Endothelial cell of umbilical vein (primary cell): ENCODE data around the gene MLF2. TPM values are rescaled to one million over a fixed set of nuclear protein-coding genes. Genes with fewer than 3 reads are reported as not detected.

Experiments used
- BruUV-seq: library from RNA; stranded (reverse); fragments of 400-500 nt; replicated peaks from 2 replicates; lab custom pipeline; 2021; lab: Mats Ljungman, UMichigan
- CTCF ChIA-PET: fragments of 300-600, 350-600 bp; sonication (Branson Sonifier 250); formaldehyde crosslinking; loops from one replicate; lab custom pipeline; 2021; ENCODE audit warnings: antibody characterized with exemption, inconsistent platforms; lab: Charles Lee
- POLR2A ChIA-PET: fragments of 300-600, 350-600 bp; sonication (Branson Sonifier 250); formaldehyde crosslinking; loops from one replicate; lab custom pipeline; 2021; ENCODE audit warnings: antibody characterized with exemption, inconsistent platforms; lab: Charles Lee
- DNase-seq: peaks from one replicate; pipeline ENCODE4 v3.0.0-alpha.2; 2011; ENCODE audit warnings: low read depth, low spot score
- FAIRE-seq: peaks from 2 replicates; lab custom pipeline; 2011; peaks lifted over from hg19 to GRCh38; lab: Jason Lieb, UNC
- H2AFZ ChIP-seq: 2 replicates; pipeline ENCODE4 v1.6.0; 2012; ENCODE audit warnings: low read depth, low read length, control low read depth, inconsistent platforms
- H3K27ac ChIP-seq: 2 replicates; pipeline ENCODE4 v1.5.1; 2011; ENCODE audit warnings: low read depth, mild to moderate bottlenecking, control low read depth, low read length, moderate library complexity; ENCODE audit not compliant: insufficient read depth
- H3K27me3 ChIP-seq, 2 experiments: 2 replicates each; pipeline versions ENCODE4 v1.6.0 to v1.6.1; 2011; ENCODE audit warnings: low read length in 2 of 2, mixed read lengths in 1 of 2; ENCODE audit not compliant: control insufficient read depth in 2 of 2, insufficient read depth in 2 of 2
- H3K36me3 ChIP-seq, 2 experiments: 2 replicates in 1 of 2; 3 replicates in 1 of 2; pipeline ENCODE4 v1.5.1; 2011; ENCODE audit warnings: low read length in 2 of 2, mild to moderate bottlenecking in 1 of 2, moderate library complexity in 1 of 2; ENCODE audit not compliant: control insufficient read depth in 2 of 2, insufficient read depth in 2 of 2; ENCODE audit errors: extremely low read depth in 1 of 2
- H3K4me1 ChIP-seq: 3 replicates; pipeline ENCODE4 v1.5.1; 2011; ENCODE audit warnings: mild to moderate bottlenecking, low read length; ENCODE audit not compliant: control insufficient read depth, insufficient read depth; ENCODE audit errors: extremely low read depth
- H3K4me2 ChIP-seq: 2 replicates; pipeline ENCODE4 v1.6.1; 2011; ENCODE audit warnings: low read length, control low read depth, mixed read lengths; ENCODE audit not compliant: insufficient read depth
- H3K4me3 ChIP-seq, 3 experiments: fragments of 200-600 bp in 1 of 3; sonication (generic), shearing (Covaris generic) in 1 of 3; replicated peaks in 1 of 3; 2 replicates each; pipeline ENCODE4 v1.5.1; 2011 to 2016; ENCODE audit warnings: control low read depth in 3 of 3, low read length in 3 of 3, mild to moderate bottlenecking in 2 of 3, inconsistent platforms in 1 of 3, low read depth in 1 of 3, moderate library complexity in 1 of 3; ENCODE audit not compliant: insufficient read depth in 1 of 3
- H3K79me2 ChIP-seq: 2 replicates; pipeline ENCODE4 v1.6.0; 2012; ENCODE audit warnings: low read length, inconsistent platforms; ENCODE audit not compliant: control insufficient read depth, insufficient read depth
- H3K9ac ChIP-seq: replicated peaks from 2 replicates; pipeline ENCODE3; 2011; ENCODE audit warnings: low read length, control low read depth; ENCODE audit not compliant: insufficient read depth; ENCODE audit errors: extremely low read depth
- H3K9me1 ChIP-seq: replicated peaks from 3 replicates; pipeline ENCODE4 v1.6.0; 2011; ENCODE audit warnings: mild to moderate bottlenecking, low read length; ENCODE audit not compliant: control insufficient read depth, insufficient read depth; ENCODE audit errors: extremely low read depth
- H3K9me3 ChIP-seq: replicated peaks from 2 replicates; pipeline ENCODE4 v1.5.1; 2012; ENCODE audit warnings: low read length, inconsistent platforms; ENCODE audit not compliant: control insufficient read depth, insufficient read depth
- H4K20me1 ChIP-seq: replicated peaks from 2 replicates; pipeline ENCODE3; 2011; ENCODE audit warnings: mild to moderate bottlenecking, low read length; ENCODE audit not compliant: control insufficient read depth, insufficient read depth; ENCODE audit errors: extremely low read depth
- EZH2 ChIP-seq: IDR thresholded peaks from 2 replicates; pipeline ENCODE4 v1.6.1; 2012; ENCODE audit warnings: borderline replicate concordance, low read depth, mild to moderate bottlenecking, moderate library complexity, low read length, inconsistent platforms; ENCODE audit not compliant: severe bottlenecking
- FOS ChIP-seq: IDR thresholded peaks from 2 replicates; pipeline ENCODE4 v1.6.1; 2011; ENCODE audit warnings: mild to moderate bottlenecking, low read length, moderate library complexity, borderline replicate concordance; ENCODE audit not compliant: insufficient read depth
- GATA2 ChIP-seq: IDR thresholded peaks from 2 replicates; pipeline ENCODE4 v1.7.0; 2011; ENCODE audit warnings: low read depth, mild to moderate bottlenecking, moderate library complexity, mixed read lengths, low read length; ENCODE audit not compliant: insufficient read length, insufficient read depth
- JUN ChIP-seq: IDR thresholded peaks from 2 replicates; pipeline ENCODE4 v1.6.1; 2011; ENCODE audit warnings: borderline replicate concordance, low read depth; ENCODE audit not compliant: insufficient read length, insufficient read depth
- MYC ChIP-seq: IDR thresholded peaks from one replicate; pipeline ENCODE4 v1.6.1; 2011; ENCODE audit warnings: mild to moderate bottlenecking, low read depth, low read length
- POLR2A ChIP-seq: IDR thresholded peaks from 2 replicates; pipeline ENCODE4 v1.6.1; 2012; ENCODE audit warnings: low read depth, mild to moderate bottlenecking, control low read depth, low read length
- POLR2AphosphoS5 ChIP-seq: IDR thresholded peaks from 2 replicates; pipeline ENCODE4 v1.6.1; 2012; ENCODE audit warnings: low read depth, mild to moderate bottlenecking, control low read depth, low read length, moderate library complexity; ENCODE audit not compliant: insufficient read depth
- dilution Hi-C: fragments of 300-500 bp; cut with MboI; formaldehyde crosslinking; loops from one replicate; pipeline ENCODE4 v1.15.0; 2019; ENCODE audit warnings: low sequenced_read_pairs; ENCODE audit not compliant: extremely low pct_ligation_motif_present
- intact Hi-C: fragments of 100-400 bp; cut with micrococcal nuclease; formaldehyde crosslinking; loops from one replicate; pipeline ENCODE4 v1.10.0; 2022
- polyA plus RNA-seq, 4 experiments: library from polyadenylated mRNA; depleted of rRNA in 3 of 4; stranded (reverse) in 3 of 4; unstranded in 1 of 4; fragments of >200 nt; gene quantifications; 2 replicates each; pipeline versions ENCODE4 v1.2.1 to v1.2.3, GENCODE V29; 2011 to 2012; ENCODE audit warnings: missing spikeins in 1 of 4
- total RNA-seq: library from RNA; stranded (reverse); gene quantifications from 2 replicates; pipeline ENCODE4 v1.2.3, GENCODE V29; 2021
- TF ChIP-seq, protein P1 (sequence below), 2 donors: IDR thresholded peaks; 1 replicate in 1 of 2; 2 replicates in 1 of 2; pipeline ENCODE4 v1.5.1; 2011; ENCODE audit warnings: low read length in 2 of 2, mild to moderate bottlenecking in 2 of 2, moderate library complexity in 2 of 2, control low read depth in 1 of 2, inconsistent platforms in 1 of 2, low read depth in 1 of 2; ENCODE audit not compliant: insufficient read depth in 1 of 2; ENCODE audit errors: extremely low read depth in 1 of 2
- TF ChIP-seq, protein P2 (sequence below): IDR thresholded peaks from 2 replicates; pipeline ENCODE4 v1.6.1; 2011; ENCODE audit not compliant: insufficient read depth, insufficient read length

The MLF2 gene
- total and polyA plus RNA-seq, 2 donors (not counting 3 experiments of a cell fraction or from before 2014, with no cell fraction given), result 147 to 306 TPM

DNA sequence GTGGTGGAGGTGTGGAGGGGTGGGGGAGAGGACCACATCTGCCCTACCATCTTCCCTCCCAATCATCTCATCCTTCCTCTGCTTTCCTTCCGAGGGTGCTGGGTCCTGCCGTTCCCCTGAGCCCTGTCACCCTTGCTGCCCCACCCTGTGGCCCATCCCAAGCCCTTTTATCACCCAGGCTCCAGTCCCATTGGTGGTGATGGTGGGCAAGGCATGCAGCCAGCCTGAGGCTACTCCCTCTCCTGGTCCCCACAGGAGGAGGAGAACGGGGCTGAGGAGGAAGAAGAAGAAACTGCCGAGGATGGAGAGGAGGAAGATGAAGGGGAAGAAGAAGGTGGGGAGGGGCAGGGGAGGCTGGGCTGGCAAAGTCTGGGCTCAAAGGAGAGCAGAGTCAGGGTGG lies 16.7 kb upstream of the MLF2 start:
- peaks cover 0 to 24% of the 10 kb centered on the region in 2 experiments for H3K36me3 ChIP-seq
- peaks cover 26% of the 10 kb centered on the region for H3K4me1 ChIP-seq
- H3K27ac ChIP-seq, result no peak overlapping the region
- no peaks in the 10 kb centered on the region for H3K9me1 ChIP-seq
- TF ChIP-seq EZH2, result no peak
- TF ChIP-seq MYC, result no peak
- TF ChIP-seq FOS, result no peak
- TF ChIP-seq GATA2, result no peak
- TF ChIP-seq, protein P1, sequence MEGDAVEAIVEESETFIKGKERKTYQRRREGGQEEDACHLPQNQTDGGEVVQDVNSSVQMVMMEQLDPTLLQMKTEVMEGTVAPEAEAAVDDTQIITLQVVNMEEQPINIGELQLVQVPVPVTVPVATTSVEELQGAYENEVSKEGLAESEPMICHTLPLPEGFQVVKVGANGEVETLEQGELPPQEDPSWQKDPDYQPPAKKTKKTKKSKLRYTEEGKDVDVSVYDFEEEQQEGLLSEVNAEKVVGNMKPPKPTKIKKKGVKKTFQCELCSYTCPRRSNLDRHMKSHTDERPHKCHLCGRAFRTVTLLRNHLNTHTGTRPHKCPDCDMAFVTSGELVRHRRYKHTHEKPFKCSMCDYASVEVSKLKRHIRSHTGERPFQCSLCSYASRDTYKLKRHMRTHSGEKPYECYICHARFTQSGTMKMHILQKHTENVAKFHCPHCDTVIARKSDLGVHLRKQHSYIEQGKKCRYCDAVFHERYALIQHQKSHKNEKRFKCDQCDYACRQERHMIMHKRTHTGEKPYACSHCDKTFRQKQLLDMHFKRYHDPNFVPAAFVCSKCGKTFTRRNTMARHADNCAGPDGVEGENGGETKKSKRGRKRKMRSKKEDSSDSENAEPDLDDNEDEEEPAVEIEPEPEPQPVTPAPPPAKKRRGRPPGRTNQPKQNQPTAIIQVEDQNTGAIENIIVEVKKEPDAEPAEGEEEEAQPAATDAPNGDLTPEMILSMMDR (IDR thresholded peaks at IDR 0.05; ENCODE audit: extremely low read depth in 1 of 2, insufficient read depth in 1 of 2, low read depth in 1 of 2, low read length in 2 of 2), result no peak
- no peak for TF ChIP-seq POLR2AphosphoS5
- TF ChIP-seq, protein P2, sequence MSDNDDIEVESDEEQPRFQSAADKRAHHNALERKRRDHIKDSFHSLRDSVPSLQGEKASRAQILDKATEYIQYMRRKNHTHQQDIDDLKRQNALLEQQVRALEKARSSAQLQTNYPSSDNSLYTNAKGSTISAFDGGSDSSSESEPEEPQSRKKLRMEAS, result no peak
- no peak for TF ChIP-seq JUN
- no peak for TF ChIP-seq POLR2A
- dilution Hi-C loops (no loop called here), intact Hi-C loops (no loop called here)
- FAIRE-seq (no peak), DNase-seq (no peak)
- no peak overlapping the region for H3K4me2 ChIP-seq
- no peak overlapping the region for H3K4me3 ChIP-seq
- ChIA-PET POLR2A (no interaction called here), CTCF (interaction anchor here (0.6 to 8.4 kb wide), 3 partner anchors 9 to 149 kb away, joined by 3 to 234 read pairs (median 70); partner anchors contain the start of gene MLF2)
- H3K27me3 ChIP-seq, result no peaks in the 10 kb centered on the region
- BruUV-seq, result no TSS peak
- H4K20me1 ChIP-seq, result no peaks in the 10 kb centered on the region
- H3K9me3 ChIP-seq, result no peaks in the 10 kb centered on the region
- no peak overlapping the region for H3K9ac ChIP-seq
- no peak overlapping the region for H2AFZ ChIP-seq
- peaks cover 32% of the 10 kb centered on the region for H3K79me2 ChIP-seq
